HG02678 (cell line): ENCODE results near the gene SIPA1L3.
A peak's percentile ranks its signal among the peaks of the same experiment; 100 is the strongest.
"Not testable (repeated sequence)": the region's sequence is repeated elsewhere in the genome, so short reads cannot be mapped to it uniquely, and the experiment has no call there.

Experiments
- ATAC-seq: cut with Tn5 transposase; IDR thresholded peaks from one replicate; pipeline ENCODE4 v1.9.1; 2021; ENCODE audit warnings: mild to moderate bottlenecking, moderate library complexity; ENCODE audit not compliant: unreplicated experiment

The SIPA1L3 gene

GRCh38 chr19:38063928-38064327, 156.9 kb downstream of the SIPA1L3 start:
- no peak for ATAC-seq

GRCh38 chr19:38064661-38065425, 157.8 kb downstream of the SIPA1L3 start:
- ATAC-seq = no peak

GRCh38 chr19:38065775-38066174, 158.8 kb downstream of the SIPA1L3 start:
- not testable (repeated sequence) for ATAC-seq

- ATAC-seq = no peak
Observed at GRCh38 chr19:38068826-38069225, 161.8 kb downstream of the SIPA1L3 start.

GRCh38 chr19:38070573-38070972, 163.6 kb downstream of the SIPA1L3 start:
- no peak for ATAC-seq

GRCh38 chr19:38071054-38071453, 164.0 kb downstream of the SIPA1L3 start:
- not testable (repeated sequence) for ATAC-seq

GRCh38 chr19:38071647-38072046, 164.6 kb downstream of the SIPA1L3 start:
- no peak for ATAC-seq

GRCh38 chr19:38072776-38073750, 166.1 kb downstream of the SIPA1L3 start:
- ATAC-seq = no peak

GRCh38 chr19:38073841-38074685, 167.1 kb downstream of the SIPA1L3 start:
- ATAC-seq = no peak

- no peak for ATAC-seq
Observed at GRCh38 chr19:38076337-38076736, 169.3 kb downstream of the SIPA1L3 start.

- no peak for ATAC-seq
Observed at GRCh38 chr19:38078302-38078930, 171.4 kb downstream of the SIPA1L3 start.

- ATAC-seq = peak; percentile 86
Observed at GRCh38 chr19:38079926-38080380, 172.9 kb downstream of the SIPA1L3 start.

- ATAC-seq = no peak
Observed at GRCh38 chr19:38081547-38082255, 174.7 kb downstream of the SIPA1L3 start.

- no peak for ATAC-seq
Observed at GRCh38 chr19:38082256-38083118, 175.5 kb downstream of the SIPA1L3 start.

GRCh38 chr19:38084196-38084595, 177.2 kb downstream of the SIPA1L3 start:
- no peak for ATAC-seq

GRCh38 chr19:38089440-38089839, 182.4 kb downstream of the SIPA1L3 start:
- ATAC-seq = no peak

GRCh38 chr19:38093154-38093553, 186.1 kb downstream of the SIPA1L3 start:
- ATAC-seq = no peak

- ATAC-seq = no peak
Observed at GRCh38 chr19:38093587-38093986, 186.6 kb downstream of the SIPA1L3 start.
